VCaP (cell line): ENCODE results near the gene DCLK1.

Experiments
- H3K27ac ChIP-seq: fragments of 450-650 bp; 2 replicates; pipeline ENCODE4 v1.5.1; 2017
- TF ChIP-seq, protein P1 (sequence below): fragments of 450-650 bp; conservative IDR thresholded peaks from 2 replicates; pipeline ENCODE4 v1.5.1; 2017; ENCODE audit warnings: mild to moderate bottlenecking, moderate library complexity

DCLK1 gene

DNA sequence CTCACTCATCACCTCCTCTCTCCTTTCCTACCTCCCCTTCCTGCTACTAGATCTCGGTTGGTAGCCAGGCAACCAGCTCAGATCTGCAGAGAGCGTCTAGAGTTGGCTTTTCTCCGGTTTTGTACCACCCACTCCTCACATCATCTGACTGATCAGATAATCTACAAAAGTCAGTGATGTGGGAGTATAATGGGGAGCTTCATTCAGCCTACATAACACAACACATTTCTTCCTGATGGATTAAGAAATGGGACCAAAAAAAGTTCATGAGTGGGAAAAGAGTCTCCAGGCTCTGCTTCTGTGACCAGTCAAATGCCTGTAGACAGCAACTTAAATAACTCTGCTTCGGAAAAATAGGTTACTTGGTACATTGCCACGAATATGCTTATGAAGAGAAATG is 279.8 kb downstream of the DCLK1 start:
- TF ChIP-seq, protein P1, sequence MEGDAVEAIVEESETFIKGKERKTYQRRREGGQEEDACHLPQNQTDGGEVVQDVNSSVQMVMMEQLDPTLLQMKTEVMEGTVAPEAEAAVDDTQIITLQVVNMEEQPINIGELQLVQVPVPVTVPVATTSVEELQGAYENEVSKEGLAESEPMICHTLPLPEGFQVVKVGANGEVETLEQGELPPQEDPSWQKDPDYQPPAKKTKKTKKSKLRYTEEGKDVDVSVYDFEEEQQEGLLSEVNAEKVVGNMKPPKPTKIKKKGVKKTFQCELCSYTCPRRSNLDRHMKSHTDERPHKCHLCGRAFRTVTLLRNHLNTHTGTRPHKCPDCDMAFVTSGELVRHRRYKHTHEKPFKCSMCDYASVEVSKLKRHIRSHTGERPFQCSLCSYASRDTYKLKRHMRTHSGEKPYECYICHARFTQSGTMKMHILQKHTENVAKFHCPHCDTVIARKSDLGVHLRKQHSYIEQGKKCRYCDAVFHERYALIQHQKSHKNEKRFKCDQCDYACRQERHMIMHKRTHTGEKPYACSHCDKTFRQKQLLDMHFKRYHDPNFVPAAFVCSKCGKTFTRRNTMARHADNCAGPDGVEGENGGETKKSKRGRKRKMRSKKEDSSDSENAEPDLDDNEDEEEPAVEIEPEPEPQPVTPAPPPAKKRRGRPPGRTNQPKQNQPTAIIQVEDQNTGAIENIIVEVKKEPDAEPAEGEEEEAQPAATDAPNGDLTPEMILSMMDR: no peak
- no peak overlapping the region for H3K27ac ChIP-seq

DNA sequence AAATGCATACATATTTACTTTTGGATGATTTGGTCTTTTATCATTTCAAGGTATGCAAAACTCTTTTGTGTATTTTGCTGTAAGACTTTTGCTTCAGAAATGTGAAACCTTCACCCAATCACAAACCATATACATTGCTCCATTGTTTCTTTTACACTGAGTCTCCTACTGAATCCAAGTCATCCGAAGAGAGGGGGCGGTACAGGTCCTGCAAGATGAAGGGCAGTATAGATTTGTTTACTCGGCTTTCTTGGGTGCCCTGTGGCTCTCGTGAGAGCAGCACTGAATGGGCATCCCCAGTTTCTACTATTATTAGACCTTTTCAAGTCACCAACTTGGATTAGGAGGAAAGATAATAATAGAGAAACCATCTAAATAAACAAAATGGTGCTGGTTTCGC is 280.6 kb downstream of the DCLK1 start:
- TF ChIP-seq, protein P1: no peak
- no peak overlapping the region for H3K27ac ChIP-seq

DNA sequence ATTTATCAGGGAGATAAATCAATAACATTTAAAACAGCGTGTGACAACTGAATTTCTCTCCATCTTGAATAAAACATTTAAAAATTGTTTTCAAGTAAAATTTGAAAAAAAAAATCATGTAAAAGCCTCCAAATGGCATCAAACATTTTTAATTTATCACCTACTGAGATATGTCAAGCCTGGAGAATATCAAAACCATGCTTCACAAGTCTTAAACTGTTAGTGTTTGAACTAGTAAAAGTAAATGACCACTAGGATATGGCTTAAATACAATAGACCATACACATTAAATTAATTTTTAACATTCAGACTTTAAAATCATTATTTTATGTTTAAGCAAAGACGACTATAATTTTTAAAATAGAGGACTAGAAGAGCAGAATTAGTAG is 281.9 kb downstream of the DCLK1 start:
- no peak overlapping the region for H3K27ac ChIP-seq
- TF ChIP-seq, protein P1: no peak

DNA sequence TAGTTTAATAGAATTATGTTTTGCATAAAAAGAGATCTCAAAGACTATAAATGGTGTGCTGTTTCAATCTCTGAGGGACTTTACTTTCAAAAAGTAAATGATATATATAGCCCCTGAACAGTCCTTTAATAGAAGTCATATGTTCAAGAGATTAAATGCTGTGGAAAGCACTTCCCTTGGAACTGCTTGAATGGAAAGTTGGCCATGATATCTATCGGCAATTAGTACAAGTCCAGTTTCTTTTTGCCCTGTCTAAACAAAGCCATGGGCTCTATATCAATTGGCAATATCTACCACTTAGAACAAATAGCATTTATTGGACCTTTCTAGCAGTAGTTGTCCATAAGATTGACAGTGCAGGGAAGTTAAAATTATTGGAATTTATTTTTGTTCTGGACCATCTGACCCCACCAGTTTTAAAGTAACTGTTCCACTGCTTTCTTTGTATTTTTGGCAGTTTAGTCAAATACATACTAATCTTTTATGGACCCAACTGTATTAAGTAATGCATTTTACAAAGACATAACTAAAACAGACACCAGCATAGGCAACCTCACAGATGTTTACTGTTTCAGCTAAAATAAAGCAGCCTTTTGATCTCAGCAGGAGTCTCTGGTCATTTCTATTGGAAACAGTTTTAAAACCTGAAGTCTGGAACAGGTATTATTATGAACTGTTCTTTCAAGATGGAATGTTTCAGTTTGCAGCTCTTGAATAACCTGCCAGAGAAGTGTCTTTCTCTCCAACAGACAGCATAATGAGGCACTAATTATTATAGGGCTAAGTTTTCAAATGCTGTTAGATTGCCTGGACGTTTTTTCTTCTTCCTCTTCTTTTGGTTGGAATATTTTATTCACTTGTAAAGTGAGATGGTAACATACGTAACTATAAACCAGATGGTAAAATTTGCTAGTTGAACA is 282.6 kb downstream of the DCLK1 start:
- H3K27ac ChIP-seq: no peak overlapping the region
- TF ChIP-seq, protein P1: no peak

DNA sequence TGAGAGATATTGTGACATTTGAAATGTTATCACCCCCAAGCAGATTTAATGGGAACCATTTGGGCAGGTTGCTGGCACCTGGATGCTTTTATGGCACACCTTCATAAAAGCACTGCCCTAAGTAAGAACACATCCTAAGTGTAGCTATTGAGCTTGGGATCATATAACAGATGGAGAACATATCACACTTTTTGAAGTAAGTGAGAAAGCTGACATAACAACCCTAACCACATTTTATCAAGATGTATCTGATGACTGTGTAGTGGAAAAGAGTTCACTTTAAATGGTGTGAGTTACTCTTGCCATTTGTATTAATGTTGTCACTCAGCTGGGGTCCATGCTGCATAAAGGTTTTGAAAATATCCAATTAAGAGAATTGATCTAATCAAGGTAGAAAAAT is 287.9 kb downstream of the DCLK1 start:
- TF ChIP-seq, protein P1: no peak
- H3K27ac ChIP-seq: no peak overlapping the region

DNA sequence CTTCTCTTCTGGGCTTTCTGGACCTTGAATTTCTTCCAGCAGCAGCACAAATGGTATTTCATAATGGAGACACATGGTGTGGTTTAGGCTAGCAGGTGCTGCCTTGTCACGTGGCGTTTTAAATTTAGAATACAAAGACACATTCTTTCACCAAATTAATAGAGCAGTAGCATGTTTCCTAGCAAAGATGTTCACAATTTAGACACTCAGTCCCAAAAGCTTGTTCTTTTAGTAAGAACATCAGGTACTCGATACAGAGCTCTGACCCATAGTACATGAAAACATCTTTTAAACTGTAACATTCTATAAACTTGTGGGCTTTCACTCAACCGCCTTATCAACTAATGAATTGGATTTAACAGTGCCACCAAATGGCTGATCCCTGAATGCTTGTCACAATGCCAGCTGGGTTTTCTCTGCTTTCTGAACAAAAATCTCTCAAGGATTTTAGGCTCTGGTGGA is 290.1 kb downstream of the DCLK1 start:
- no peak overlapping the region for H3K27ac ChIP-seq

DNA sequence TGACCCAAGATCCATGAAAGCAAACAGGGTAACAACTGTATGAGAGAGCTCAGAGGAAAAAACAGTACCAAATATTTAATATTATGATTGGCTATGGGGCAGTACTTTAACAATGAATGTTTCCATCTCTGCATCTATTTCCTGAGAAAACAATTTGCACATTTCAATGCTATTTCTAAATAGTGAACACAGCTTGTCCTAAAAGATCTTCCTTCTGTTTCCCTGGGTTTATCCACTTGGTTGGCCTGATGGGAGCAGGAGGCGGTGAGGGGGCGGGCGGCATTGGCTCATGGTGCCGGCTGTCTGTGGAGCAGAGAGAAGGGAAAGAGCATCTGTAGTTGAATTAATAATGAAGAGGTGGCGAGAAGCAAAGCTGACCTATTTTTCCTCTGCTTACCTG is 291.4 kb downstream of the DCLK1 start:
- TF ChIP-seq, protein P1: no peak

More for the DNA sequence above, 290.1 kb downstream of the DCLK1 start:
- TF ChIP-seq, protein P1: no peak

More for the DNA sequence above, 291.4 kb downstream of the DCLK1 start:
- no peak overlapping the region for H3K27ac ChIP-seq
